Medulla oblongata (tissue), 1 donor: ENCODE data around the gene SH2D1B.

Experiments used
- DNase-seq: peaks from one replicate; pipeline ENCODE4 v3.0.0-alpha.2; 2015; ENCODE audit errors: extremely low spot score

SH2D1B gene

DNA sequence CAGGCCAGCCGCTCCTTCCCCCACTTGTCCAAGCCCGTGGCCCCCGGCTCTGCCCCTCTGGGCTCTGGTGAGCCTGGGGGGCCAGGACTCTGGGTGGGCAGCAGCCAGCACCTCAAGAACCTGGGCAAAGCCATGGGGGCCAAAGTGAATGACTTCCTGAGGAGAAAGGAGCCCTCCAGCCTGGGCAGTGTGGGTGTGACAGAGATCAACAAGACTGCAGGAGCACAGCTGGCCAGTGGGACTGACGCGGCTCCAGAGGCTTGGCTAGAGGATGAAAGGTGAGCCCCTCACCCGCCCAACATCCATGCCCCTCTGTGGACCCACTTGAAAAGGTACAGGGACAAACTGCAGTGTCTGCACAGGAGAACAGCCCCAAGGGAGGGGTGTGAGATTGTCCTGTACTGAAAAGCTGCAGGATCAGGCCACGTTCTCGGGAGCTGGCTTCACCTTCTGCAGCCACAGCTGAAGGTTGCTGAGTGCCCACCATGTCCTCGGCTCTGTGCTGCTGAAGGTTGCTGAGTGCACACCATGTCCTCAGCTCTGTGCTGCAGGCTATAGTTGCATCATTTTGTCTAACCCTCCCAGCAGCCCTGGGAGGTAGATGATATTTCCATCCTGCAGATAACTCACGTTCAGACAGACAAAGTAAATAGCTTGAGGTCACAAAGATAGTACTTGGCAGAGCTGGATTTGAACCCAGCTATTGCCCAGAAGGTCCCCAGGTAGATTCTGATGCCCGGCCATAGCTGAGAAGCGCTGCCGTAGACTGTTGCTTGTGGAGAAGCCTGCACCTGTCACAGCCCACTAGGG, 29.8 kb downstream of the SH2D1B start:
- no peak for DNase-seq

GRCh38 chr1:162381383-162381782, 30.6 kb downstream of the SH2D1B start, which contains the start of gene C1orf226:
C1orf226 (plus strand) TSS chr1:162381728; CDS start chr1:162381902, 174 bp downstream.
- DNase-seq: no peak

DNA sequence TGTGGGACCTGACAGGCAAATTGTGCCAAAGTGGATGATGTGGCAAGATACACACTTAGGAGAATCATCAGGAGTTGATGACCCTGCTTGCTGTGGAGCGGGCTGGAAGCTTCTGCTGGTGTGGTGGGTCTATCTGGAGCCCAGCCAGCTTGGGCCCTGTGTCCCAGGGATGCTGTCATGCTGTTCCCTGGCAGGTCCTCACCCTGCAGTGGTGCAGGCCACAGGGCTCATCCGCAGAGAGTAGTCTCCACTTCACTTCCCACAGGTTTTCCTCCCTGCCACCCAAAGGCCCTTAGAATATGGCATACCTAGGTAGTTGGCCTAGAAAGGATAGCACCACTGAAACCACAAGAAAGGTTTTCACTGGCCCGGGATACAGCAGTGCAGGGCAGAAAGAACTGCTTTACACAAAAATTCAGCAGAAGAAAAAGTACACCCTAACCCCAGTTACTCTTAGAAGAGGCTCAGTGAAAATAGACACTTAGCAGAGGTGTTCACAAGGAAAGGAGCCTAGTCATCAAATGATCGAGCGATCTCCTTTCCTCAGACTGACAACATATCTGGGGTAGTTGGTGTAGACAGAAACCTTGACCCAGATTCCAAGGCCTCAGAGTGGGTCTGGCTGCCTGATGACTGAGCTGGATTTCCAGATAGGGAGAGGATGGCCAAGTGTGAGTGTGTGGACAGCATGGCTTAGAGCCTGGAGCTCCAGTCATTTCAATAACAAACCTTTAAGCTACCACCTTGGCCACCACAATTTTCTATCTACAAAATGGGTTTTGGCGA, 31.7 kb downstream of the SH2D1B start:
- no peak for DNase-seq

DNA sequence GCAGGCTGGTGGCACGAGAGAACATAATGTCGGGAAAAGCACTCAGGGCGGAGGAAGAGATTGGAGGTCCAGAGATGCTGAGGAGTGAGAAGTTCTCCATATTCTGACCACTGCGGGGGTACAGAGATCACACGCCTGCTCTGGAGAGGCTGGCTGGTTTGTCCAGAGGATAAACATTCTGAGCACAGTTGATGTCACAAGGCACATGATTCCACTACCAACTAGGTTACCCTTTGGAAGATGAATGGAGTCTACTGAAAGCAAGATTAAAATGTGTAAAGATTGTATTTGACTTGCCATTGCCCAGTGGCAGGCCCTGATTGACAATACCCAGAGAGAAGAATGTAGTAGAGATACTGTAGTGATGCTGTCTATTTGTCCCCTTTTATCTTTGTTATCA, 35.2 kb downstream of the SH2D1B start, which contains the start of gene SPATA46:
Gene SPATA46 (minus strand): TSS at position 164 of the 400 bp plus-strand sequence. CDS start 64 bp downstream, at position 100.
- DNase-seq: no peak

- no peak for DNase-seq
These were observed 36.5 kb downstream of the SH2D1B start for GRCh38 chr1:162375463-162375862.

- DNase-seq: no peak
These were observed 37.5 kb downstream of the SH2D1B start for GRCh38 chr1:162374406-162374805.

GRCh38 chr1:162373541-162374260, 38.2 kb downstream of the SH2D1B start:
- no peak for DNase-seq

DNA sequence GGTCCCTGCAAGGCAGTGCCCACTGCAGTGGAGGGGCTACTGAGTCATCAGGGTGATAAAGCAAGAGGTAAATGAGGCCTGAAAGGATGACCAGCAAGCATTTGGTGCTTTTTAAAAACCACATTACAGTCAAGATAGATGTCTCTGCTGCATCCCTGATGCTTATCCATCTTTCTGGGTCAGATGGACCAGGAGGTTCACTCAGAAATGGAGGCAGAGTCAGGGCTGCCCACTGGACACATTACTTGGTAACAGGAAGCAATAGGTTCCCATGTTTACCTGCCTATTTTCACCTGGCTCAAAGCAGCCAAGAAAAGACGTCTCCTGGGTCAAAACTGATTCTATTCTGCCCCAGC, 38.9 kb downstream of the SH2D1B start:
- DNase-seq: no peak

DNA sequence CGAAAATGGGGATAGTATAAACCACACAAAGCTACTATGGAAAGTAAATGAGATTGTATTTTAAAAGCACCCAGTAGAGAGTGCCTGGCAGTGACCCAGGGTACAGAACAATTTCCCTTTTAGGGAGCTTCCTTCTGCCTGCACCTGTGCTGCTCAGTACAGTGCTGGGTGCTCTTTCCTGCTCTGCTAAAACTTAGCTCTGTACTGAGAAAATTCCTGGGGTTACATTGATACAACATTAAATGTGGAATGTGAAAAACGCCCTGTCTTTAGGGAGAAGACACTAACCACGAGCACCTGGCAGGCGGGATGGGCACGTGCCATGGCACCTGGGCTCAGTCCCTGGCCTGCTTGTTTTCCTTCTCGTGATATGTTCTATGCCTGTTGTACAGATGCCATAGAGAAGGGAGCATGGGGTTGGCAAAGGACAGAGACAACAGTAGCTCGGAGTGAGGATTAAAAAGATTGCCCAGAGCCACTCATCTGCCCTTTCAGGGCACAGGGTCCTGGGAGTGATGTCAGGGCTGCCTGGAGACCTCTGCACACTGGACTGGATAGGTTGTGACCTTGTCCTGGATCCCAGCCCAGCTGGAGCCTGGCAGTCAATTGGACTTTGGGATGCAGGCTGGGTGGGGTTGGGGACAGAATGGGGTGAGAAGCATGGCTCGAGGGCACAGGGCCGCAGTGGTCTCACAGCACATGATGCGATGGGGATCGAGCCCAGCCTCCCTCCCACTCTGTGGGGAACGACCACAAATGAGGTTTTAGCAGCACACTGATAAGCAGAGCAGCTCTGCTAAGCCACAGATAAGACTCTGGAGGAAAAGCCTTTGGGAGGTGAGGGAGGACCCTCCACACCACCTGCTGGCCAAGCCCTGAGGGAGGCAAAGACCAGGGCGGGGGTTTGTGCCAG, 39.5 kb downstream of the SH2D1B start:
- DNase-seq: no peak

GRCh38 chr1:162371611-162372010, 40.3 kb downstream of the SH2D1B start:
- no peak for DNase-seq

DNA sequence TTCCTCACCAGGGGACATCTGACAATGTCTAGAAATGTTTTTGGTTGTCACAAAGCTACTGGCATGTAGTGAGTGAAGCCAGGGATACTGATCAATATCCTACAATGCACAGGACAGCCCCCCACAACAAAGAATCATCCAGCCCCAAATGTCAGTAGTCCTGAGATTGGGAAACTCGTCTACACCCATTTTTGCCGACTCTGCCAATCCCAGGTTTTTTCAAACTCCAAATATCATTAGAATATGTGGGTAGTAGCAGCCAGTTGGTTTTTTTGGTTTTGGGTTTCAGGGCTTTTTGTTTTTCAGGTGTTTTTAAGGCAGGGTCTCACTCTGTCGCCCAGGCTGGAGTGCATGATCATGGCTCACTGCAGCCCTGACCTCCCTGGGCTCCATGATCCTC, 41.2 kb downstream of the SH2D1B start:
- DNase-seq: no peak

GRCh38 chr1:162370161-162370560, 41.8 kb downstream of the SH2D1B start:
- DNase-seq: no peak

GRCh38 chr1:162369571-162369970, 42.4 kb downstream of the SH2D1B start:
- no peak for DNase-seq

DNA sequence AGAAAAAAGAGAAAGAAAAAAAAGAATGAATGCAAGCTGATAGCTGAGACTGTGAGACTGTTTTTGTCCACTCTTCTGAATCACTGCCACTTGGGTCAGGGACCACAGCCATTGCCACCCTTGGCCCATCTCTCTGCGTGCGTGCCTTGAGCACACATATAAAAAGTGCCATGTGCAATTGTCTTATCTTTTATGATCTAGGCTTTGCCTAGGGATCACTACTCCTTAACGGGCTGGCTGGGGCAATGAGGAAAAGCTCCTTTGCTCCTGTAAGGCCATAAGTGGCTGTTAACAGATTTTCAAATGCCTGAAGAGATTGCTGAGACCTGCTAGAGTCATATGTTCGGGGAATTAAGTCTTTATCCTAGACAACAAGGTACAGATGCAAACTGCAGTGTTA, 43.5 kb downstream of the SH2D1B start:
- no peak for DNase-seq

- no peak for DNase-seq
These were observed 44.2 kb downstream of the SH2D1B start for GRCh38 chr1:162367772-162368171.

- DNase-seq: no peak
These were observed 44.9 kb downstream of the SH2D1B start for GRCh38 chr1:162367073-162367472.

- DNase-seq: no peak
These were observed 45.3 kb downstream of the SH2D1B start for GRCh38 chr1:162366671-162367070.

- DNase-seq: no peak
These were observed 45.8 kb downstream of the SH2D1B start for GRCh38 chr1:162366149-162366548.

DNA sequence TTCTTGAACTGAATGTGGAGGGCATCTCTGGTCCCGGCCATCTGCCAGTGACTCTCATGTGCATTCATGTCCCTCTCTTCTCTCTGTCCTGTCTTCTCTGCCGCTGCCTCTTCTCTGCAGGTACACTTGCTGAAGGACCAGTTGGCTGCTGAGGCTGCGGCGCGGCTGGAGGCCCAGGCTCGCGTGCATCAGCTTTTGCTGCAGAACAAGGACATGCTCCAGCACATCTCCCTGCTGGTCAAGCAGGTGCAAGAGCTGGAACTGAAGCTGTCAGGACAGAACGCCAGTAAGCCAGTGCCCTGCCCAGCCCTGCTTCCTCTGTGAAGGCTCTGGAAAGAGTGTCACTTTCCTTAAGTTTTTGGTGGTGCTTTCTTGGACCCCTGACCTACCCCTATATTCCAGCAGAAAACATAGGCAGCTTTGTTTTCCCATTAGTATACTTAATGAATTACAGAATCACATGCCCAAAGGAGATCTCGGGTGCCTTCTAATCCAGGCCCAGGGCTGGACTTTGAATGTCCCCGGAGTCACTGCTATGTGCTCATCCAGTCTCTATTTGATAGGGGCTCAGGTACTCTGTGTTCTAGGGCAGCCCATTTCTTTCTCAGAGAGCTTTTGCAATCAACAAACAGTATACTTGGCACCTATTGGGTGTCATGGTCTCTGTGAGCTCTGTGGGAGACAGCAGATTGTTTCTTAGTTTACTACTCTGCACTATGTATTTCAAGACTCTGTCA, 46.5 kb downstream of the SH2D1B start:
- no peak for DNase-seq

DNA sequence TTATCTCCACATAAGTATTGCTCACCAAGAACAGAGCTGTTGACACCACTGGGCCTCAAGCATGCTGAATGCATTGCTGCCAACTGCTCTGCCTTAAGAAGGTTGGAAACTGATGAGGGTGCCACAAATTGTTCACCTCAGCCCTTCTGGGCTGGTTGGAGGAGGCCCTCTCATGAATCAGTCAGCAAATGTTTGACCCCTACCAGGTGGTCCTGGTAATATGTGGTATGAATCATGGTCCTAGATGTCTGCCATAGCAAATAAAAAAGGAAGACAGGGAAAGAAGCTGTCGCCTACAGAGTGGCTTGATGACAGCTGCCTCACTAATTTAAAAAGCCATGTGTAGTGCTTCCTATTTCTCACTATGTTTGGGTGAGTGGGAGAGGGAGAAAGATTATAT, 47.4 kb downstream of the SH2D1B start:
- DNase-seq: no peak

GRCh38 chr1:162363823-162364222, 48.1 kb downstream of the SH2D1B start:
- DNase-seq: no peak
